HFFc6 (cell line): ENCODE measurements around the gene COPS9. TPM values are rescaled to one million over a fixed set of nuclear protein-coding genes. Genes with fewer than 3 reads are reported as not detected.

Experiments
- DNase-seq: peaks from one replicate; pipeline ENCODE4 v3.0.0-alpha.2; 2018
- H3K27ac Mint-ChIP-seq: 2 replicates; pipeline ENCODE4 v1.8.0; 2020; ENCODE audit warnings: mild to moderate bottlenecking, mixed read lengths
- H3K27me3 Mint-ChIP-seq: 2 replicates; pipeline ENCODE4 v1.8.0; 2021; ENCODE audit warnings: mild to moderate bottlenecking, moderate library complexity, mixed read lengths; ENCODE audit not compliant: insufficient read depth
- H3K36me3 Mint-ChIP-seq: 2 replicates; pipeline ENCODE4 v1.8.0; 2021; ENCODE audit warnings: low read depth, mixed read lengths
- H3K4me1 Mint-ChIP-seq: 2 replicates; pipeline ENCODE4 v1.8.0; 2020; ENCODE audit warnings: low read depth, mixed read lengths
- H3K4me3 Mint-ChIP-seq: 2 replicates; pipeline ENCODE4 v1.8.0; 2020; ENCODE audit warnings: mild to moderate bottlenecking, moderate library complexity, mixed read lengths
- H3K9me3 Mint-ChIP-seq: 2 replicates; pipeline ENCODE4 v1.8.0; 2020; ENCODE audit warnings: mild to moderate bottlenecking, mixed read lengths
- total RNA-seq, 6 experiments: library from RNA; stranded (reverse); fragmentation: NEBNext Ultra II Directional; extraction: Animal tissue kit (Norgen Biotek cat#: 25700); gene quantifications; 2 replicates in 1 of 6; 3 replicates in 5 of 6; pipeline ENCODE4 v1.2.3, GENCODE V29; 2021
- TF ChIP-seq, protein P1 (sequence below): fragments of 200-600 bp; sonication (generic); IDR thresholded peaks from 2 replicates; pipeline ENCODE4 v1.5.0; 2021; ENCODE audit warnings: antibody characterized with exemption, mild to moderate bottlenecking

COPS9 gene
- total RNA-seq, 6 experiments from 2014 or later: 147 to 239 (median 211) TPM

GRCh38 chr2:240128608-240129145 is 7.4 kb downstream of the COPS9 start:
- Mint-ChIP-seq H3K4me1 (no peaks in the 10 kb centered on the region), H3K4me3 (no peak overlapping the region), H3K9me3 (no peaks in the 10 kb centered on the region), H3K27me3 (peaks cover 2% of the 10 kb centered on the region), H3K27ac (no peak overlapping the region), H3K36me3 (peaks cover 57% of the 10 kb centered on the region)
- no peak for DNase-seq
- TF ChIP-seq, protein P1, sequence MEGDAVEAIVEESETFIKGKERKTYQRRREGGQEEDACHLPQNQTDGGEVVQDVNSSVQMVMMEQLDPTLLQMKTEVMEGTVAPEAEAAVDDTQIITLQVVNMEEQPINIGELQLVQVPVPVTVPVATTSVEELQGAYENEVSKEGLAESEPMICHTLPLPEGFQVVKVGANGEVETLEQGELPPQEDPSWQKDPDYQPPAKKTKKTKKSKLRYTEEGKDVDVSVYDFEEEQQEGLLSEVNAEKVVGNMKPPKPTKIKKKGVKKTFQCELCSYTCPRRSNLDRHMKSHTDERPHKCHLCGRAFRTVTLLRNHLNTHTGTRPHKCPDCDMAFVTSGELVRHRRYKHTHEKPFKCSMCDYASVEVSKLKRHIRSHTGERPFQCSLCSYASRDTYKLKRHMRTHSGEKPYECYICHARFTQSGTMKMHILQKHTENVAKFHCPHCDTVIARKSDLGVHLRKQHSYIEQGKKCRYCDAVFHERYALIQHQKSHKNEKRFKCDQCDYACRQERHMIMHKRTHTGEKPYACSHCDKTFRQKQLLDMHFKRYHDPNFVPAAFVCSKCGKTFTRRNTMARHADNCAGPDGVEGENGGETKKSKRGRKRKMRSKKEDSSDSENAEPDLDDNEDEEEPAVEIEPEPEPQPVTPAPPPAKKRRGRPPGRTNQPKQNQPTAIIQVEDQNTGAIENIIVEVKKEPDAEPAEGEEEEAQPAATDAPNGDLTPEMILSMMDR: no peak

DNA sequence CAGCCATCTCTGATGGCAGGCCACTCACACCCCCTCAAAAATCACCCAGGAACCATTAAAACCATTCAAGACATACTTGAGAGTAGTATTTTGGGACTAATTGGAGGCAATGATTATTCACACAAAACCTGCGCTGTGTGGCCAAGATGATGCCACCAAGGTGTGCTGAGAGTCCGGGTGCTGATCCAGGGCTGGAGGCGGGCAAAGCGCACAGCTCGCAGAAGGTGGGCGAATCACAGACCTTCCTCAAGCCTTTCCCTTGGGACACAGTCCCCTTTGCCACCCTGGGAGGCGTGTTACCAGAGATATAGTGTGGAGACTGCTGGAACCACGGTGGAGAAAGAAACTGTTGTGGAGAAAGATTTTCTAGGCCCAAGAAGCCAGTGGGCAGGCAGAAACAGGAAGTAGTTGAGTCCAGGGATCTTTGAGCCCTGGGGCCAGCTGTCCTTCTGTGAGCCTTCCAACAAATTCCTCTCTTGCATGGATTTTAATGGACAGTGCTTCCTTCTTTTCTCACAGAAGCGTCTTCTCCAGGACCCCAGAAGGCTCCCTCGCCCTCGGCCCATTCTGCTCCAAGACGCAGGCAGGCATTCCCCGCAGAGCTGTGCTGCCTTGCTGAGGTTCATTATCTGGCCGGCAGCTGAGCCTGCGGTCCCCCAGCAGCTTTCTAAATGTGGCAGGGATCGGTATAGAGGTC is 8.0 kb downstream of the COPS9 start:
- H3K4me3 Mint-ChIP-seq: no peak overlapping the region
- no peak overlapping the region for H3K27ac Mint-ChIP-seq
- H3K36me3 Mint-ChIP-seq: peaks cover 57% of the 10 kb centered on the region

DNA sequence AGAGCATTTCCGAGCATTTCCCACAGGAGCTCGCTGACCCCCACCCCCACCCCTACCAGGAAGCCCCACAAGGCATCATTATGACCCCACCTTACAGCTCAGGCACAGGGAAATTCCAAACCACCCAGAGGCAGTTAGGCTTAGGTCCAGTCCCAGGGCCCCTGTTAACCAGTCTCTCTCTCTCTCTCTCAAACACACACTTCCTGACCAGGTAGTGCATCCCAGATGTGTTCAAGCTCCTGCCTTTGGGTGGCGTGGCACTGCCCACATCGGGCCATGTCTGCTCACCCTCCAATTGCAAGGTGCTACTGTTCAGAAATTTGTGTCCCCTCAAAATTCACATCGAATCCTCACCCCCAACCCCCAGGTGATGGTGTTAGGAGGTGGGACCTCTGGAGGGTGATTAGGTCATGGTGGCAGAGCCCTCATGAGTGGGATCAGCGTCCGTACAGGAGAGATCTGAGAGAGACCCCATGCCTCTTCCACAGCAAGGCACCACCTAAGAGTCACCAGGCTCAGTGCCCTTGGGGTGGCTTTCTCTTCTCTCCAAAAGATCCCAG is 8.8 kb downstream of the COPS9 start:
- no peaks in the 10 kb centered on the region for H3K4me1 Mint-ChIP-seq
- peaks cover 2% of the 10 kb centered on the region; the same call in 1 of the 2 replicates for H3K27me3 Mint-ChIP-seq
- H3K9me3 Mint-ChIP-seq: no peaks in the 10 kb centered on the region
- no peak overlapping the region for H3K4me3 Mint-ChIP-seq
- TF ChIP-seq, protein P1: no peak
- no peak for DNase-seq
- H3K27ac Mint-ChIP-seq: no peak overlapping the region
- H3K36me3 Mint-ChIP-seq: peaks cover 55% of the 10 kb centered on the region

More for the DNA sequence above, 8.0 kb downstream of the COPS9 start:
- peaks cover 2% of the 10 kb centered on the region for H3K27me3 Mint-ChIP-seq
- H3K9me3 Mint-ChIP-seq: no peaks in the 10 kb centered on the region
- no peaks in the 10 kb centered on the region for H3K4me1 Mint-ChIP-seq
- DNase-seq: no peak
- TF ChIP-seq, protein P1: no peak

DNA sequence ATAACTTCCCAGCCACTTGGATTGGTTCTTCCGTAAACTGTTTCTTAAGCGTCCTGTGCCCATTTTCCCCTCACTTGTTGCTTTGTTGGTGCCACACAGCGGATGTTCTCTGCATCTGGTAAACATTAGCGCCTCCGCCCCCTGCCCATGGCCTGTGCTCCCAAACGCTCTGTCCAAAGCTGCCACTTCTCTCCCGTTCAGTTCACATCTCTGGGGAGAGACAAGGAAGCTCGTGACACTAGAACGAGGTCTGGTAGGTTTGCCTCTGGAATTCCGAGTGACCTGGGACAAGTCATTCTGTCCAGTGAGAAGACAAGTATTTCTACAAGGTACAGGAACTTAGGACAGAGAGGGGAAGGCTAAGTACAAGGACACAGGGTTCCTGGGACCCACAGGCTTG is 9.4 kb downstream of the COPS9 start:
- peaks cover 50% of the 10 kb centered on the region for H3K36me3 Mint-ChIP-seq
- H3K27me3 Mint-ChIP-seq: peaks cover 3% of the 10 kb centered on the region; the same call in 1 of the 2 replicates
- no peak overlapping the region for H3K4me3 Mint-ChIP-seq
- no peak for DNase-seq
- no peak overlapping the region for H3K27ac Mint-ChIP-seq
- no peaks in the 10 kb centered on the region for H3K9me3 Mint-ChIP-seq
- no peaks in the 10 kb centered on the region for H3K4me1 Mint-ChIP-seq
- TF ChIP-seq, protein P1: no peak

DNA sequence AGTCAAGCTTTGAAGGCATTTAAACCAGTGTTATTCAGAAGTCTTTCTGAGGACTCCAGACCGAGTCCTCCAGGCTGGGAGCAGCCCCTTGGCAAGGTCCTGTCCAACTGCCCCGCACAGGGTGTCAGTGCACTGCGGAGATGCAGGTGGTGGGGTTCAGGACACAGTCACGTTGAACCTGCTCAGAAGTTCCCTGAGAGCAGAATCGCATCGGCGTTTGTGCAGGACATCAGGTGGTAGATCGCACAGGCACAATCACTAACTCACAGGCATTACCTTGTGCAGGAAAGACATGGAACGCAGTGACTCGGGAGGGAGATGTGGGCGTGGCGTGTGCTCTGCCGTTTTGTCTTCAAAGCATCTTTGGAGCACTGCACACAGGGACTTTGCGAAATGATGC is 10.4 kb downstream of the COPS9 start:
- TF ChIP-seq, protein P1: no peak
- no peak for DNase-seq
- H3K36me3 Mint-ChIP-seq: peaks cover 45% of the 10 kb centered on the region
- no peaks in the 10 kb centered on the region for H3K4me1 Mint-ChIP-seq
- peaks cover 7% of the 10 kb centered on the region; the same call in 1 of the 2 replicates for H3K27me3 Mint-ChIP-seq
- H3K9me3 Mint-ChIP-seq: no peaks in the 10 kb centered on the region
- H3K27ac Mint-ChIP-seq: no peak overlapping the region
- H3K4me3 Mint-ChIP-seq: no peak overlapping the region
